ENCODE measurements around the gene PELI2. TPM values are rescaled to one million over a fixed set of nuclear protein-coding genes. Genes with fewer than 3 reads are reported as not detected.

The PELI2 gene
- total and polyA plus RNA-seq, 2 of the 4 experiments (the other 2 are of a cell fraction) = 6.0 to 36.7 TPM

DNA sequence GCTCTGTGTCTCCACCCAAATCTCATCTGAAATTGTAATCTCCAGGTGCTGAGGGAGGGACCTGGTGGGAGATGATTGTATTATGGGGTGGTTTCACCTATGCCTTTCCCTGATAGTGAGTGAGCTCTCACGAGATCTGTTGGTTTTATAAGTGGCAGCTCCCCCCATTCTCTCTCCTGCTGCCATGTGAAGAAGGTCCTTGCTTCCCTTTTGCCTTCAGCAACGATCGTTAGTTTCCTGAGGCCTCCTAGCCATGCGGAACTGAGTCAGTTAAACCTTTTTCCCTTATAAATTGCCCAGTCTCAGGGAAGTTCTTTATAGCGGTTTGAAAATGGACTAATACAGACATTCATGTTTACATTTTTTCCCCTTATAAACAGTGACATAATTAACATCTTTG is 36.1 kb downstream of the PELI2 start:
- no peaks in the 10 kb centered on the region for H3K27me3 ChIP-seq (ENCODE audit: control insufficient read depth, insufficient read depth, low read length)
- no peak overlapping the region for H3K27ac ChIP-seq (ENCODE audit: insufficient read depth, low read length)
- no peak overlapping the region for H2BK5ac ChIP-seq (ENCODE audit: low read depth, low read length, poor library complexity, severe bottlenecking)
- H3K14ac ChIP-seq (replicated peaks; ENCODE audit: low read depth, low read length) = peak overlapping the region; percentile 2
- no TSS peak for BruUV-seq (replicated peaks)
- H4K91ac ChIP-seq (ENCODE audit: insufficient read depth, low read depth, low read length) = no peak overlapping the region
- no peak overlapping the region for H2AK9ac ChIP-seq (replicated peaks; ENCODE audit: low read depth, low read length, poor library complexity)
- dilution Hi-C loops (cut with HindIII; ENCODE audit: low sequenced_read_pairs, unreplicated experiment) (no loop called here), in situ Hi-C loops (cut with MboI; ENCODE audit: low sequenced_read_pairs) (no loop called here), intact Hi-C loops (cut with micrococcal nuclease) (no loop called here)
- H3K9me1 ChIP-seq (ENCODE audit: insufficient read depth, low read length) = peaks cover 6% of the 10 kb centered on the region; the same call in 1 of the 2 replicates
- H2BK120ac ChIP-seq (ENCODE audit: low read depth, low read length) = no peak overlapping the region
- TF ChIP-seq CEBPB (IDR thresholded peaks at IDR 0.05; ENCODE audit: low read depth, low read length) (no peak), MXI1 (IDR thresholded peaks at IDR 0.05; ENCODE audit: borderline replicate concordance, low read depth, low read length) (no peak)
- DNase-seq = no peak
- no peak overlapping the region for H3K23ac ChIP-seq (ENCODE audit: low read depth, low read length)
- H3K4me1 ChIP-seq (ENCODE audit: control insufficient read depth, insufficient read depth, low read length) = peaks cover 4% of the 10 kb centered on the region
- no peak for ATAC-seq (ENCODE audit: low read depth)
- ChIA-PET POLR2A (ENCODE audit: unreplicated experiment) (no interaction called here), CTCF (no interaction called here)
- H3K4me2 ChIP-seq (ENCODE audit: low read depth, low read length) = no peak overlapping the region
- H3K4me3 ChIP-seq (ENCODE audit: insufficient read depth, low read depth, low read length) = no peak overlapping the region
- peaks cover 21% of the 10 kb centered on the region; the same call in 1 of the 2 replicates for H4K20me1 ChIP-seq (ENCODE audit: insufficient read depth, low read length)
- H2BK15ac ChIP-seq (ENCODE audit: low read depth, low read length) = no peak overlapping the region; the same call in 2 of the 3 replicates
- no peaks in the 10 kb centered on the region; the same call in 1 of the 2 replicates for H3K9me3 ChIP-seq (ENCODE audit: control insufficient read depth, insufficient read depth, low read length)
- no peak overlapping the region for H4K5ac ChIP-seq (ENCODE audit: low read depth, low read length)
- no peak overlapping the region for H3K9ac ChIP-seq (ENCODE audit: low read depth, low read length)
- H3K18ac ChIP-seq (ENCODE audit: low read depth, low read length) = no peak overlapping the region
- WGBS, 2 experiments (ENCODE audit: extremely low coverage in 2 of 2, insufficient read length in 1 of 2) = no CpG with 5 or more reads among the region's 5 CpGs
- no peaks in the 10 kb centered on the region for H3K36me3 ChIP-seq (ENCODE audit: control insufficient read depth, insufficient read depth, low read length)
- H4K8ac ChIP-seq (ENCODE audit: low read depth in 2 of 2, low read length in 2 of 2) = no peak overlapping the region
- H3K56ac ChIP-seq (ENCODE audit: extremely low read depth, insufficient read depth, low read length) = no peak overlapping the region
- H3K79me1 ChIP-seq (ENCODE audit: low read depth in 1 of 2, low read length in 2 of 2) = peaks cover 19 to 52% of the 10 kb centered on the region in 2 experiments
- 0 out of 2 replicates have a peak overlapping the region, but pooled peaks have one; percentile 4 for H2AK5ac ChIP-seq (ENCODE audit: low read depth, low read length)
- no peak overlapping the region for H2AFZ ChIP-seq (replicated peaks; ENCODE audit: low read length, poor library complexity)
- H3K4ac ChIP-seq (ENCODE audit: low read depth, low read length) = no peak overlapping the region
- no peak overlapping the region for H2BK20ac ChIP-seq (ENCODE audit: low read depth, low read length)
